ENCODE data around the gene RASSF5. TPM values are rescaled to one million over a fixed set of nuclear protein-coding genes. Genes with fewer than 3 reads are reported as not detected.

Gene RASSF5
- total RNA-seq, 1 donor from 2014 or later, result 9.3 TPM

DNA sequence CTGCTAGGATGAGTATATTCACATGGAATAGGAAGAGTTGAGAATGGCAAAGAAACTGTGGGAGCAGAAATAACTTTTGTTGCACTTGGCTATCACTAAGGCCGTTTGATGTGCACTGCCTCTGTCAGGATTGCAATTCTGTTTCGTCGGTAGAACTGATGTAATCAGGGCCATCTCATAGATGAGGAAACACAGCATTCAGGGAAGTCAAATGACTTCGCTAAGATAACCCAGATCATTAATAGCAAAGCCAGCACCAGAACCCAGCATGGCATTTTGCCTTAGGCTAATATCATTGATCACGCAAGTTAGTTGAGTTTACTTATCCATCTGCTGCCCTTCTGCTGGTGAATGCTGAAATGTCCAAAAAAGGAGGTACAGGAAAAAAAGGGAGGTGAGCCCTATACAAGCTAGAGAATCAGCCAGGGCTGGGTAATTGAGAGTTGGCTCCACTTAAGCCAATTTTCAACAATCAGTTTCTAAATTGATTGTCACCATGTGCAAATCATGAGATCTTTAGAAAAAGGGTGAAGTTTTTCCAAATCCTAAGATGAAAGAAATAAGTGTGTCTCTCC, 7.6 kb downstream of the RASSF5 start:
- no peak for DNase-seq

DNA sequence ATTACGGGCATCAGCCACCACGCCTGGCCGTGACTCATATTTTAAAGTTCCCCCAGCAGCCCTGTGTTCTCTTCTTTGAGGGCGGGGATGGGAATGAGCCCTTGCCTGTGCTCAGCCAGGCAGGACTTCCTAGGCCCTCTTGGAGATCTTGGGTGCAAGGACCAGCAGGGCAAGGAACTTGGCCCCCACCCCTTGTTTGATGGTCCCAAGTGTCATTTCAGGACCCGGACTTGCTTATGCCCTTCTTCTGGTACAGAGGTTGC, 9.3 kb downstream of the RASSF5 start:
- no peak for DNase-seq

DNA sequence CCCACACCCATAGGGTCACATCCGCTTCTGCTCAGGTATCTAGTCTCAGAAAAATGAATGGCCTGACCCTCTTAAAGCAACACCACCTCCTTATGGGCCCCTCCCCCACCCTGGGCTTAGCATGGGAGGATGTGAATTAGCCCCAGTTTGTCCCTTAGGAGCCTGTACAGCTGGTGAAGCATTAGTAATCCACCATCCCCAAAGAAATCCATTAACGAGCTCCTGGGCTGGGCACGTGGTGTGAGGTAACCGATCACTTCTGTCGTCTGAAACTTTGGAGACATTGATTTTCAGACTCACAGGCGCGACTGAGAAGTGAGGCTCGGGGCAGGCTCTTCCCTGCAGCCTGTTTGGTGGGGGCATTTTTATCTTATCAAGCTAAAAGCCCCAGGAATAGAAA, 10.5 kb downstream of the RASSF5 start:
- DNase-seq, result no peak

GRCh38 chr1:206518206-206518605, 10.9 kb downstream of the RASSF5 start:
- no peak for DNase-seq

GRCh38 chr1:206518743-206519142, 11.4 kb downstream of the RASSF5 start:
- DNase-seq, result no peak

DNA sequence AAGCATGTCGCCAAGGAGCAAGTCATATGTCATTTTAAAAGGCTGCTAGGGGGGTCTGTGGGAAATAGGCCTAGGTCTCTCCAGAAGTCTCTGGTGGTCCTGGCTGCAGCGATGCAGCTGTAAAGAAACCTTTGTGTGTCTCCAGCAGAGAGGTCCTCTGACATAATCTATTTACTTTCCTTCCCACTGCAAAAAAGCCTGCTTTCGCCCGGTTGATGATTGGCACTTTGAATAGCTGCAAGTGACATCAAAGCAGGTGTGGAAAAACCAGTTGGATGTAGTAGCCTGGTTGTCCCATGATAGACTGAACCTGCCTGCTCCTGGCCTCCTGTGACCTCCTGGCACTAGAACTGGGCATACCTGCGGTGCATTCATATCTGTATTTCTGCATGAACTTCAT, 13.8 kb downstream of the RASSF5 start:
- no peak for DNase-seq

GRCh38 chr1:206521694-206522402, 14.5 kb downstream of the RASSF5 start:
- no peak for DNase-seq

- DNase-seq, result no peak
Measured at GRCh38 chr1:206524739-206525364, 17.5 kb downstream of the RASSF5 start.

DNA sequence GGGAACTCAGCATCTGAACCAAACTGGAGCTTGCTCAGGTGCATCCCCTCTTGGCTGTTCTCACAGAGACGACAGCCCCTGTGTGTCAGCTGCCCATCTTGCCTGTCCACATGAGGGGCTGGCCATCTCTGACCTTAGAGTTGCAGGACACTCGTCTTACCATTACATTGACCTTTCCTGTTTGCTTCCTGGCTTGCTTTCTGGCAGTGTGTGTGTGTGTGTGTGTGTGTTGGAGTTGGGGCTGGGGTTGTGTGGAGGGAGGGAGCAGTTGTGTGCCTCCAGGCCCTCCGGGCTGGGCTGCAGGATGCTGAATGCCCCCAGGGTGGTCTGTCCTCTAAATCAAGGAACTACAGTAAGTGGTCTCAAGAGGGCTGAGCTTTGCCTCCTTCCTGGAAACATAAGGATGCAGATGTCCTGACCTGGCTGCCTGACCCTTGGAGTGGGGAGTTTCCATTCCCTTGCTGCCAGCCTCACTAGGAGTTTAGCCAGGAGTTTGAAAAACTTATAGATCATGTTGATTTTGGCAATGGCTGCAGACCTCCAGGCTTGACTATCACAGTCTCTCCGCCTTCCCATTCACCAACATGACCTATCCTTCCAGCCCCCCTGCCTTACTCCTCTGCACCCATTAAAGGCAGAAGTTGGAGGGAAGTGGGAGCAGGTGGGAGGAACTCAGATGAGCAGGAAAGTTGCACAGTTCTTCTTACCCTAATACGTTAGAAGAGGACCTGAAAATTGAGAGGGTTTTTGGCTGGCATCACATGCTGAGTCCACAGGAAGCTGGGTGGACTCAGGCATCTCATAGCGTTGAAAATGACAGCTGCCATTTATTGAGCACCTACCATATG, 19.0 kb downstream of the RASSF5 start:
- DNase-seq, result no peak

- no peak for DNase-seq
Measured at GRCh38 chr1:206529425-206529824, 22.1 kb downstream of the RASSF5 start.

DNA sequence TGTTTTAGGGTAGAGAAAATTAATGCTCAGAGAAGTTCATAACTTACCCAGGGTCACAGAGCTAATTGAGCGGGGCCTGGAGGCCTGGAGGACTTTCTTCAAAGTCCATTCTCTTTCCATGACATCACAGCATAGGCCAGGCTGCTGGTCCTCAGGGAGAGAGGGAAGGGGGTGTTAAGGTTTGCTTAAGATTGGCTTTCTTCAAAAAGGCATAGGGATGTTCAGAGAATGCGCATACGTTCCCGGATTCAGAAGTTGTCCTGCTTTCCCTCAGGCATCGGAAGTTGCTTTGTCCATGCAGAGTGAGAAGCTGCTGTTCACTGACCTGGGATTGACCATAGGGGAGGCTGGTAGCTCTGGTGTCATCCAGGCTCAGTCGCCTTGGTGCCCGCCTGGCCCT, 25.0 kb downstream of the RASSF5 start:
- no peak for DNase-seq

- no peak for DNase-seq
Measured at GRCh38 chr1:206534552-206534951, 27.2 kb downstream of the RASSF5 start.

DNA sequence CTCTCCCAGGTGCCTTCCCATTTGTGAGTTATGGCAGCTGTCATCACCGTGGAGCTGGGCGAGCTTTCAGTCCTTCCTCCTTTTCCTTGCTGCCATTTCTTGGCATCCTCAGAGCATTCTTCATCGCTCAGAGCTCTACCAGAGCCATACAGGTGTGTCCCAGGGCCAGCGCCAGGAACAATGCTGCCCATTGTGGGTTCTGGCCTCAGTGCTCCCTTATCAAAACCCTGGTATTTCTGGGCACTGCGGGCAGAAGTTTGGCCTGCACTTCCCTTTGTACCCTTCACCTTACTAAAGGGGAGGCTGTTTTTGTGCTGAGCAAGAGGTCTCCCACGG, 28.5 kb downstream of the RASSF5 start:
- no peak for DNase-seq

GRCh38 chr1:206537141-206537540, 29.8 kb downstream of the RASSF5 start:
- no peak for DNase-seq

GRCh38 chr1:206538086-206538770, 30.9 kb downstream of the RASSF5 start:
- DNase-seq, result no peak

DNA sequence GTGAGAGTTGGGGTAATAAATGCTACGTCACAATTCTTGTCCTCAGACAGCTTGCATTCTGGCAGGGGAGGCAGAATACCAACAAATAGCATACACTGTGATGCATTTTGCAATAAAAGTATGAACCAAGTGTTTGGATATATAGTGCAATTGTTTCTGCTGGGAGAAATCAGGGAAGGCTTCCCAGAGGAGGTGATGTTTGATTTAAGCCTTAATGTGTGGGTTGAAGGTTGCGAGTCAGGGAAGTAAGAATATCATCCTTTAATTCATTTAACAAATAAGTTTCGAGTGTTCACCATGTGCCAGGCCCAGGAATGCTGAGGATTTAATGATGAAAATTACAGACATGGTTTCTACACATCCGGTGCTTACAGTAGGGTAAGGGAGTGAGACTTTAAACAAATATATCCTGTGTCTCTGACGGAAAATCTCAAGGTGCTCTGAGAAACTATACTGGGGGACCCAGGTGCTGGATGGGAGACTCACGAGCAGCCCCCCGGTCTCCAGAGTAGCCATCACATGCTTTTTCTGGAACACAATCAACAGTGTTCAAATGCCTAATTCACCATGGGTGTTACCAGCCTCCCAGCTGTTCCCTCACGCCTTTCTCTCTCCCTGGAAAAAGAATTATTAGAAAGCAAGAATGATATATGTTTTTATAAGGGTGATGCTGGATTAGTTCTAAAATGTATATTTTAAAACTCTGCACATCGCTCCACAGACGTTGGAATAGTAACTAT, 31.7 kb downstream of the RASSF5 start:
- no peak for DNase-seq

- DNase-seq, result no peak
Measured at GRCh38 chr1:206540044-206540780, 32.9 kb downstream of the RASSF5 start.

- DNase-seq, result no peak
Measured at GRCh38 chr1:206541236-206541833, 34.0 kb downstream of the RASSF5 start.

DNA sequence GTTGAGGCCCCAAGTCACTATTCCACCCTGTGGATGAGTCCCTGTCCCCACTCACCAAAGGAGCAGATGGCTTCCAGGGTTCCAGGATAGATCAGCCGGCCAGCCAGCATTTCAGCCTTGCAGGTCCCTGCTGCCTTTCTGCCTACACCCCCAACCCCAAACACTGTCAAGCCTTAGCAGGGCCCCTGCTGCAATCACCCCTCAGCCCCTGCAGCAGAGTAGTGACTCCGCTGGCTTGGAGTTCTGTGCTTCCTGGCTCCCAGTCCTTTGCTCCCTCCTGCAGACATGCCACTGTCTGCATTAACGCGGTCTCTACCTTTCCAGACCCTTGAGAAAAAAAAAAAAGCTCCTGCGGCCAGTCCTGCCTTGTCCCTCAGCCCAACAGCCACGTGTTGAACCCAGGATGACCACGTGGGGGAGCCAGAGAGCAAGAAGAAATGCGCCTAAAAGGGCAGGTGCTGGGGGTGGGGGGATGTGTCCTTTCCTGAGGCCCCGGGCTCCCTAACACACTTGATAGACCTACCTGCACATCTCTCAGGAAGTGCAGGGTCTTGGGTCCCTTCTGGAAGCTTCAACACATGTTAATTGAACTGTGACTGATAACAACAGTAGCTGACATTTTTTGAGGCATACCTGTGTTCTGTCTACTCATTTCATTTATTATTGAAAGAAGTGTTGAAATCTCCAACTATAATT, 37.4 kb downstream of the RASSF5 start:
- no peak for DNase-seq

- no peak for DNase-seq
Measured at GRCh38 chr1:206545351-206545750, 38.0 kb downstream of the RASSF5 start.

Data from skin of body (tissue), 2 donors.